Upper lobe of right lung (tissue), 1 donor: ENCODE data around the gene PLA2G1B. TPM values are rescaled to one million over a fixed set of nuclear protein-coding genes. Genes with fewer than 3 reads are reported as not detected.

Source experiments
- ATAC-seq: fragments of 200-7000 bp; cut with Tn5 transposase; one replicate; pipeline ENCODE4 v1.9.1; 2020; ENCODE audit warnings: mild to moderate bottlenecking, moderate library complexity
- DNase-seq: peaks from one replicate; pipeline ENCODE4 v3.0.0-alpha.2; 2020
- H3K27ac ChIP-seq: fragments of 200-600 bp; one replicate; pipeline ENCODE4 v1.8.0; 2022
- H3K27me3 ChIP-seq: fragments of 200-600 bp; one replicate; pipeline ENCODE4 v1.8.0; 2022; ENCODE audit warnings: mild to moderate bottlenecking
- H3K36me3 ChIP-seq: fragments of 200-600 bp; one replicate; pipeline ENCODE4 v1.8.0; 2022
- H3K4me1 ChIP-seq: fragments of 200-600 bp; one replicate; pipeline ENCODE4 v1.8.0; 2022
- H3K4me3 ChIP-seq: fragments of 200-600 bp; one replicate; pipeline ENCODE4 v1.8.0; 2022; ENCODE audit warnings: mild to moderate bottlenecking
- H3K9me3 ChIP-seq: fragments of 200-600 bp; one replicate; pipeline ENCODE4 v1.8.0; 2022
- CTCF ChIP-seq: fragments of 200-600 bp; IDR thresholded peaks from one replicate; pipeline ENCODE4 v1.8.0; 2022; ENCODE audit warnings: antibody characterized with exemption
- intact Hi-C: fragments of 100-400 bp; cut with DNase I; formaldehyde crosslinking; loops from one replicate; pipeline ENCODE4 v1.11.0; 2022
- total RNA-seq: library from RNA; stranded (reverse); fragmentation: NEBNext Ultra II Directional; extraction: Animal tissue kit (Norgen Biotek cat#: 25700); gene quantifications from one replicate; pipeline ENCODE4 v1.2.1, GENCODE V29; 2021
- donor health status: DM: no; HTN: yes; CAD: no; lungs with severe emphysema.

PLA2G1B gene
- total RNA-seq, 1 donor from 2014 or later = 62.2 TPM

- no peak for ATAC-seq
- H3K27me3 ChIP-seq = peaks cover 12% of the 10 kb centered on the region
- DNase-seq = peak; percentile 22
- no peak overlapping the region for H3K4me3 ChIP-seq
- H3K4me1 ChIP-seq = no peaks in the 10 kb centered on the region
- H3K9me3 ChIP-seq = no peaks in the 10 kb centered on the region
- TF ChIP-seq CTCF = no peak
- H3K27ac ChIP-seq = no peak overlapping the region
- no peaks in the 10 kb centered on the region for H3K36me3 ChIP-seq
- intact Hi-C loops = no loop called here
Measured at GRCh38 chr12:120357104-120357503, 29.5 kb upstream of the PLA2G1B start.

GRCh38 chr12:120356567-120357030 is 29.0 kb upstream of the PLA2G1B start:
- H3K9me3 ChIP-seq = no peaks in the 10 kb centered on the region
- TF ChIP-seq CTCF = peak; percentile 88
- H3K27ac ChIP-seq = no peak overlapping the region
- ATAC-seq = peak; percentile 96
- H3K4me1 ChIP-seq = no peaks in the 10 kb centered on the region
- peak; percentile 86 for DNase-seq
- no peak overlapping the region for H3K4me3 ChIP-seq
- H3K27me3 ChIP-seq = peaks cover 9% of the 10 kb centered on the region
- H3K36me3 ChIP-seq = no peaks in the 10 kb centered on the region
- intact Hi-C loops = no loop called here

- TF ChIP-seq CTCF = no peak
- no peaks in the 10 kb centered on the region for H3K36me3 ChIP-seq
- H3K4me3 ChIP-seq = no peak overlapping the region
- no peak for DNase-seq
- no peaks in the 10 kb centered on the region for H3K27me3 ChIP-seq
- H3K4me1 ChIP-seq = peaks cover 2% of the 10 kb centered on the region
- H3K27ac ChIP-seq = no peak overlapping the region
- intact Hi-C loops = no loop called here
- no peaks in the 10 kb centered on the region for H3K9me3 ChIP-seq
- ATAC-seq = no peak
Measured at GRCh38 chr12:120353556-120354317, 26.2 kb upstream of the PLA2G1B start.

- Histone ChIP-seq H3K27ac (no peak overlapping the region), H3K27me3 (no peaks in the 10 kb centered on the region), H3K4me1 (peaks cover 2% of the 10 kb centered on the region), H3K36me3 (no peaks in the 10 kb centered on the region), H3K9me3 (no peaks in the 10 kb centered on the region), H3K4me3 (no peak overlapping the region)
- TF ChIP-seq CTCF = no peak
- intact Hi-C loops = no loop called here
- ATAC-seq (no peak), DNase-seq (no peak)
Measured at GRCh38 chr12:120353136-120353535, 25.6 kb upstream of the PLA2G1B start.

GRCh38 chr12:120352117-120352516 is 24.5 kb upstream of the PLA2G1B start:
- Histone ChIP-seq H3K4me3 (no peak overlapping the region), H3K36me3 (no peaks in the 10 kb centered on the region), H3K9me3 (no peaks in the 10 kb centered on the region), H3K27ac (no peak overlapping the region), H3K4me1 (peaks cover 2% of the 10 kb centered on the region), H3K27me3 (no peaks in the 10 kb centered on the region)
- DNase-seq (no peak), ATAC-seq (no peak)
- intact Hi-C loops = no loop called here
- no peak for TF ChIP-seq CTCF
